MM.1S (cell line): ENCODE results near the gene DAZAP1.

ENCODE experiments used
- CTCF ChIP-seq: fragments of 300-600 bp; sonication (generic); IDR thresholded peaks from 2 replicates; pipeline ENCODE4 v1.5.1; 2016; ENCODE audit warnings: antibody characterized with exemption, low read length, mixed read lengths
- EZH2 ChIP-seq: fragments of 300-600 bp; sonication (generic); optimal IDR thresholded peaks from 2 replicates; pipeline ENCODE3; 2017; ENCODE audit warnings: low read depth, mild to moderate bottlenecking, antibody characterized with exemption, low read length, mixed read lengths
- EZH2phosphoT487 ChIP-seq: fragments of 300-600 bp; sonication (generic); IDR thresholded peaks from 2 replicates; pipeline ENCODE4 v1.6.1; 2018; ENCODE audit warnings: antibody characterized with exemption, low read length

- TF ChIP-seq CTCF: no peak
- no peak for TF ChIP-seq EZH2phosphoT487
- no peak for TF ChIP-seq EZH2
Measured at GRCh38 chr19:1369214-1369805, 38.1 kb upstream of the DAZAP1 start.
